ENCODE data around the gene ADAMTS12. TPM values are rescaled to one million over a fixed set of nuclear protein-coding genes. Genes with fewer than 3 reads are reported as not detected.

ADAMTS12 gene
- total and polyA plus RNA-seq, 2 of the 8 experiments (the other 6 are each of a cell fraction or from before 2014, with no cell fraction given): 6.4 to 12.8 TPM

GRCh38 chr5:33886283-33886682 is 5.5 kb downstream of the ADAMTS12 start (continued):
- TF ChIP-seq RBBP5 (IDR thresholded peaks at IDR 0.05; ENCODE audit: borderline replicate concordance, low read depth, low read length): no peak
- TF ChIP-seq RNF2 (IDR thresholded peaks at IDR 0.05; ENCODE audit: borderline replicate concordance, low read depth, low read length, missing control alignments, poor library complexity, severe bottlenecking): no peak
- no peak for TF ChIP-seq SRF (IDR thresholded peaks at IDR 0.05; ENCODE audit: low read depth, low read length)
- TF ChIP-seq EP300 (IDR thresholded peaks at IDR 0.05; ENCODE audit: borderline replicate concordance in 1 of 2, low read depth in 2 of 2, low read length in 2 of 2): no peak

Measured in H1 (cell line).